GM12891 (cell line): Measurements from ENCODE around the gene MORC2.

Experiments
- DNase-seq: peaks from one replicate; pipeline ENCODE4 v3.0.0; 2011; ENCODE audit warnings: low spot score; ENCODE audit not compliant: insufficient read length
- FAIRE-seq: peaks from 2 replicates; lab custom pipeline; 2011; peaks lifted over from hg19 to GRCh38; lab: Jason Lieb, UNC
- PAX5 ChIP-seq: IDR thresholded peaks from 2 replicates; pipeline ENCODE4 v1.6.1; 2011; ENCODE audit warnings: low read length, moderate library complexity, mild to moderate bottlenecking; ENCODE audit not compliant: insufficient read depth, severe bottlenecking
- POLR2A ChIP-seq: IDR thresholded peaks from 2 replicates; pipeline ENCODE4 v1.6.1; 2011; ENCODE audit warnings: low read depth, low read length, control low read depth
- POLR2AphosphoS5 ChIP-seq: IDR thresholded peaks from 2 replicates; pipeline ENCODE4 v1.6.1; 2011; ENCODE audit warnings: low read depth, low read length, control low read depth
- POU2F2 ChIP-seq: IDR thresholded peaks from 2 replicates; pipeline ENCODE4 v1.6.1; 2011; ENCODE audit warnings: low read depth, mild to moderate bottlenecking, control low read depth, low read length, moderate library complexity
- SPI1 ChIP-seq: IDR thresholded peaks from 2 replicates; pipeline ENCODE4 v1.6.1; 2011; ENCODE audit warnings: low read depth, low read length, control low read depth
- TAF1 ChIP-seq: IDR thresholded peaks from 2 replicates; pipeline ENCODE4 v1.6.1; 2011; ENCODE audit warnings: low read depth, low read length, control low read depth

MORC2 gene

GRCh38 chr22:30891443-30891755 is 77.2 kb downstream of the MORC2 start:
- no peak for DNase-seq
- TF ChIP-seq PAX5, result no peak
- TF ChIP-seq POLR2A, result no peak
- no peak for TF ChIP-seq SPI1
- no peak for TF ChIP-seq POLR2AphosphoS5
- no peak for FAIRE-seq

DNA sequence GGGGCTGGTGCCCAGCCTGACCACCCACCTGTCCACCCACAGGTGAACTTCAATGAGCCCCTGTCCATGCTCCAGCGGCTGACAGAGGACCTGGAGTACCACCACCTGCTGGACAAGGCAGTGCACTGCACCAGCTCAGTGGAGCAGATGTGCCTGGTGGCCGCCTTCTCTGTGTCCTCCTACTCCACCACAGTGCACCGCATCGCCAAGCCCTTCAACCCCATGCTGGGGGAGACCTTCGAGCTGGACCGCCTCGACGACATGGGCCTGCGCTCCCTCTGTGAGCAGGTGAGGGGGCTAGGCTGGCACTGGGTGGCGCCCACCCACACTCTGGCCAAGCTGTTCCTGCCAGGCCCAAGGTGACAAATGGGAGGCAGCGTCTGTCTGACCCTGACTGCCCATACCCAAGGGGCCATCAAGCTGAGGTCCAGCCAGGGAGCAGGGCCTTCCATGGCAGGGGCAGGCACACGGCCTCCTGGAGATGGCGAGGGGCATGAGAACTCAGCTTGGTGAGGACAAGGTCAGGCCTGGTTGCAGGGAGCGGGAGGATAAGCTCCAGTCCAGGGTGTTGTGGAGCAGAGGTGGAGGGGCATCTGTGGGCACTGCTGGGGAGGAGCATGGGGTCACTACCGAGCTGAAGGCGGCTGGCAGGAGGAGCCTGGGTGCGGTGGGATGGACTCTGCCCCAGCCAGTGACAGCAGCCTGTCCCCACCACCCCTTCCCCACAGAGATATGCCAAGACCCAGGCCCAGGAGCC is 77.7 kb downstream of the MORC2 start:
- FAIRE-seq, result peak; percentile 95
- DNase-seq, result peak; percentile 78
- TF ChIP-seq POLR2AphosphoS5, result no peak
- TF ChIP-seq SPI1, result no peak
- no peak for TF ChIP-seq POLR2A
- TF ChIP-seq PAX5, result no peak
- TF ChIP-seq POU2F2, result no peak
- TF ChIP-seq TAF1, result no peak

GRCh38 chr22:30889996-30890480 is 78.5 kb downstream of the MORC2 start:
- FAIRE-seq, result no peak
- peak; percentile 13 for DNase-seq
- no peak for TF ChIP-seq POLR2AphosphoS5
- no peak for TF ChIP-seq SPI1
- TF ChIP-seq PAX5, result no peak
- no peak for TF ChIP-seq TAF1
- no peak for TF ChIP-seq POLR2A
- TF ChIP-seq POU2F2, result no peak

DNA sequence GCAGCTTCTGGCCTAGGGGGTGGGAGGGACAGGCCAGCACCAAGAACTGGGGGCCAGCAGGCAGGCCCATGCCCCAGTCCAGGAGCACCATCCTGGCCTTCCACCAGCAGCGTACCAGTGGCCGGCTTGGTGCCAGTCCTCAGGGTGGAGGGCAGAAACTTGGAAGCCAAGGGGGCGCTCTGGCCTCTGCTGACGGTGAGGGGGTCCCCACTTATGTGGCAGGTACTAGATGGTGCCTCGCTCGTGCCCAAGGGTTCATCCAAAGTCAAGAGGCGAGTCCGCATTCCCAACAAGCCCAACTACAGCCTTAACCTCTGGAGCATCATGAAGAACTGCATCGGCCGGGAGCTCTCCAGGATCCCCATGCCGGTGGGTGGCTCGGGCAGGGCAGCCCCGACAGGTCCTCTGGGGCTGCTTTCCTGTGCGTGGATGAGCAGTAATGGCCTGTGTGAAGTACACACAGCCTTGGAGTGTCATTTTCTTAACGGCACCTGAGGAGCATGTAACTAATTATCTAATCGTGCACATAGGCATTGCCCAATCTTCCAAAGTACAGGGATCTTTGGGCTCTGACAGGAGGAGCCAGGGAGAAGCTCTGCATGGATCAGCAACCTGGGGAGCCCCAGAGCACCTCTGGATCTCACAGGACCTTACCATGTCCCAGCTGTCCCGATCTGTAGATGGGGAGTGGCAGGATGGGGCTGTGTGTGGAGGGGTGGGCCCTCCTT is 79.1 kb downstream of the MORC2 start:
- TF ChIP-seq PAX5 (no peak), POU2F2 (no peak), TAF1 (no peak), POLR2AphosphoS5 (no peak), SPI1 (no peak), POLR2A (no peak)
- DNase-seq (no peak), FAIRE-seq (no peak)

- FAIRE-seq (no peak), DNase-seq (no peak)
- TF ChIP-seq POU2F2, result no peak
Measured at GRCh38 chr22:30887861-30888260, 80.7 kb downstream of the MORC2 start.

GRCh38 chr22:30887453-30887852 is 81.1 kb downstream of the MORC2 start:
- no peak for TF ChIP-seq POU2F2
- no peak for TF ChIP-seq SPI1
- no peak for TF ChIP-seq TAF1
- TF ChIP-seq POLR2A, result no peak
- no peak for TF ChIP-seq PAX5
- no peak for TF ChIP-seq POLR2AphosphoS5
- no peak for FAIRE-seq
- no peak for DNase-seq

- TF ChIP-seq SPI1, result no peak
- no peak for TF ChIP-seq POLR2A
- no peak for TF ChIP-seq POU2F2
- no peak for TF ChIP-seq POLR2AphosphoS5
- TF ChIP-seq TAF1, result no peak
- TF ChIP-seq PAX5, result no peak
- no peak for FAIRE-seq
Measured at GRCh38 chr22:30885591-30885990, 83.0 kb downstream of the MORC2 start.

DNA sequence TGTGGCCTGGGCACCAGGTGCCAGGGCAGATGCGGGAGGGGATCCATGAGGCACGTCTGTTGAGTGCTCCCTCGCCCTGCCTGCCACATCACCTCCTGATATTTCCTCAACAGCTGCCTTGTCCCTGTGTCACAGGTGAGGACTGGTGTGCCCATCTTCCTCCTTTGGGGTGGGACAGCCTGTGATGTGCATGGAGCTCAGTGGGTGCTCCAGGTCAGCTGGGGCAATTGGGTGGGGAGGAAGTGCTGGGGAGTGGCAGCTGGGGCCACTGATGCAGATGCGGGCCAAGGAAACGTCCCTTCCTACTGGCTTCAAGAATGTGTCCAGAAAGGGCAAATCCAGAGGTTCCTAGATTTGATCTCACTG is 83.6 kb downstream of the MORC2 start:
- DNase-seq (no peak), FAIRE-seq (no peak)
- TF ChIP-seq POLR2A (no peak), POU2F2 (no peak), TAF1 (no peak), SPI1 (no peak), PAX5 (no peak)

More at GRCh38 chr22:30885591-30885990, 83.0 kb downstream of the MORC2 start:
- no peak for DNase-seq

DNA sequence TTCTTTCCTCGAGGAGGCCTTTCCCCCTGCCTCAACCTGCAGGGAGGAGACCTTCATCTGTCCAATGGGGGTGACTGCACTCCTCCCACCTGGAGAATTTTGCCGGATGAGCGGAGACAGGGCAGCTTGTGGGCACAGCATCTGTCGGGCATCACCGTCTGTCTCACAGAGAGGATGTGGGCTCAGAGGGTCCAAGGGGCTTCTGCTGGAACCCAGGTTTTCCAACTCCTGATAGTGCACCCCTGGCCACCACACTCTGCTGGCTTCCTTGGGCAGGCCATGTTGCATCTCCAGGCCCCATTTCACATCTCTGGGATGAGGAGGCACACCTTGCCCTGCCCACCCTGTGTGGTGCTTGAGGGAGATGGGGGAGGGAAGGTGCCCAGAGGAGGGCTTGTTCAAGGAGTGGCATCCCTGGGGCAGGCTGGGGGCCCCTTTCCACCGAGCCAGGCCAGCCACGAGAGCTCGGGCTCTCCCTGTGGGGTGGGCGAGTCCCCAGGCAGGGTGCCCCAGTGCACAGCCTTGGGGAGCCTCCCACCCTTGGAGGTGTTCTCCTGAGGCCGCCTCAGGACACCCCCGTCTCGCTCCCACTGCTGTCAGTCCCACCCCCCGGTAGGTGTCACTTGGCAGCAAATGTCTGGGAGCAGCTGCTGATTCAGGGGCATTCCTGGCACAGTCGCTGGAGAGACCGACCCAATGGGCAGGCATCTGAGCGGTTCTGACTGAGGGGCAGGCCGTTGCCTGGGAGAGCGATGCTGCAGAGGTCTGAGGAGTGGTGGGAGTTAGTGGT is 84.2 kb downstream of the MORC2 start:
- TF ChIP-seq POU2F2, result no peak
- no peak for TF ChIP-seq PAX5
- no peak for TF ChIP-seq TAF1
- no peak for TF ChIP-seq SPI1
- no peak for TF ChIP-seq POLR2AphosphoS5
- FAIRE-seq (no peak), DNase-seq (no peak)

DNA sequence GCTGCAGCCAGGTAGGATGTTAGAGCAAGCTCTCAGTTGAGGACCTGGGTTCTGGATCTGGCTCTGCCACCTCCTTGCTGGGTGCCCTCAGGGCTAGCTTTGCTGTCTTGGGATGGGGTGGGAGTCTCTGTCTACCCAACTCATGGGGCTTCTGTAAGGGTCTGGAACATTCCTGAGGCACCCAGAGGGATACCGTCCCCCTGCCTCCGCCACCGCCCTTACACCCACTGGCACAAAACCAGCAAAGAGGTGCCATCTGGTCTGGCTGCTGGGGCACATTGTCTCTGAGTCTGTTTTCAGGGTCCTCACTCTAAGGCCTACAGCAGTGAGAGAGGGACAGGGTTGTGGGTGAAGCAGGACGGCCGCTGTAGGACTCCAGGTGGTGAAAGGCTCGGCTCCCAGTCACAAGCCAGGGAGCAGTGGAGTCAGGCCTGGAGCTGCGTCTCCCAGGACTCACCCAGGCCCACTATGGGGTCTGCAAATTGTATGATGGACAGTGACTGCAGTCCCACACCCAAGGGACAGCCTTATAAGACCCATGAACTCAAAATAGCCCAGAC is 84.9 kb downstream of the MORC2 start:
- DNase-seq, result no peak
- TF ChIP-seq PAX5, result no peak
- TF ChIP-seq POLR2AphosphoS5, result no peak
- no peak for TF ChIP-seq POLR2A
- no peak for TF ChIP-seq TAF1
- no peak for TF ChIP-seq SPI1
- TF ChIP-seq POU2F2, result no peak
- no peak for FAIRE-seq
